AML-193 (cell line): ENCODE data around the gene R3HDM2.

Source experiments
- DNase-seq, 2 experiments: peaks; one replicate each; lab custom pipeline; 2025; lab: John Stamatoyannopoulos, UW

The R3HDM2 gene

GRCh38 chr12:57229046-57229633 is 201.7 kb downstream of the R3HDM2 start:
- peak; percentile 34 to 52 for DNase-seq

GRCh38 chr12:57227315-57228115 is 203.3 kb downstream of the R3HDM2 start:
- DNase-seq = no peak

DNA sequence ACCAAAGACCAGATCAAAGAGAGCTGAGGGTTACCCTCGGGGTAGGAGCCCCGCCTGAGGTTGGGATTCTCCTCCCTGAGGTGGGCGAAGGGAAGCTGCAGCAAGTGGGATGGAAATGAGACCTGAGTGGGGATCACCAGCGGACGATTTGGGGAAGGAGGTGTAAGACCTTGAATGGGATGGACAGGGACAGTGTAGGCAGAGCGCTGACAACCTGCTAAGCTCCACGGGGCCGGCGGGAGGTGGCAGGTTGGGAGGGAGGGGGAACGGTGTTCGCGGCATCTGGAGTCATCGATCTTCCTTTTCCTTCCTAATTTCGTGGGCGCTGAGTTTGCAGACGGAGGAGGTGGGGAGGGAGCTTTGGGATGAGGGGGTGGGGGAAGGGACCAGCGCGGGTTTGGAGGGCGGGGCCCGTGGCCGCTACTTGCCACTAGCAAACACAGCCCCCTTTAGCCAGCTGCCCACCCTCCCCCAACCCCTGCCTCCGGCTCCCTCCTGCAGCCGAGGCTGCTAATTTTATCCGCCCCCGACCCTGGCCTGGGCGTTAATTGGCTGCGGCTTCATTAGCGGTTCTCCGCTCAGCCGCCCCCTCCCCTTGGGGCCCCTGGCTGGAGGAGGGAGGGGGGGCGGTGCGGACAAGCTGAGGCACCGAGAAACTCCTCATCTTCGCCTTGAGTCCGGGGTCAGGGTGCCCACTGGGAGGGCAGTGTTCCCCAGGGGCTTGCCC is 204.1 kb downstream of the R3HDM2 start:
- DNase-seq = no peak

- DNase-seq = no peak
Measured at GRCh38 chr12:57225680-57226210, 205.1 kb downstream of the R3HDM2 start.

DNA sequence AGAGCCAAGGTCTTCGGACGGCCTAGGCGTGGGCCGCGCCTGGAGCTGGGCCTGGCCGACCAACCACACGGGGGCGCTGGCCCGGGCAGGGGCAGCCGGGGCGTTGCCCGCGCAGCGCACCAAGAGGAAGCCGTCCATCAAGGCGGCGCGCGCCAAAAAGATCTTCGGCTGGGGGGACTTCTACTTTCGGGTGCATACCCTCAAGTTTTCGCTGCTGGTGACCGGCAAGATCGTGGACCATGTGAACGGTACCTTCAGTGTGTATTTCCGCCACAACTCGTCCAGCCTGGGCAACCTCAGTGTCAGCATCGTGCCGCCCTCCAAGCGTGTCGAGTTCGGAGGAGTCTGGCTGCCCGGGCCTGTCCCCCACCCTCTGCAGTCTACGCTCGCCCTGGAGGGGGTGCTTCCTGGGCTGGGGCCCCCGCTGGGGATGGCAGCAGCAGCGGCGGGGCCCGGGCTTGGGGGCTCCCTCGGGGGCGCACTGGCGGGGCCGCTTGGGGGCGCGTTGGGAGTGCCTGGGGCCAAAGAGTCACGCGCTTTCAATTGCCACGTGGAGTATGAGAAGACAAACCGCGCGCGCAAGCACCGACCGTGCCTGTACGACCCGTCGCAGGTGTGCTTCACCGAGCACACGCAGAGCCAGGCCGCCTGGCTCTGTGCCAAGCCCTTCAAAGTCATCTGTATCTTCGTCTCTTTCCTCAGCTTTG is 205.7 kb downstream of the R3HDM2 start:
- no peak for DNase-seq

DNA sequence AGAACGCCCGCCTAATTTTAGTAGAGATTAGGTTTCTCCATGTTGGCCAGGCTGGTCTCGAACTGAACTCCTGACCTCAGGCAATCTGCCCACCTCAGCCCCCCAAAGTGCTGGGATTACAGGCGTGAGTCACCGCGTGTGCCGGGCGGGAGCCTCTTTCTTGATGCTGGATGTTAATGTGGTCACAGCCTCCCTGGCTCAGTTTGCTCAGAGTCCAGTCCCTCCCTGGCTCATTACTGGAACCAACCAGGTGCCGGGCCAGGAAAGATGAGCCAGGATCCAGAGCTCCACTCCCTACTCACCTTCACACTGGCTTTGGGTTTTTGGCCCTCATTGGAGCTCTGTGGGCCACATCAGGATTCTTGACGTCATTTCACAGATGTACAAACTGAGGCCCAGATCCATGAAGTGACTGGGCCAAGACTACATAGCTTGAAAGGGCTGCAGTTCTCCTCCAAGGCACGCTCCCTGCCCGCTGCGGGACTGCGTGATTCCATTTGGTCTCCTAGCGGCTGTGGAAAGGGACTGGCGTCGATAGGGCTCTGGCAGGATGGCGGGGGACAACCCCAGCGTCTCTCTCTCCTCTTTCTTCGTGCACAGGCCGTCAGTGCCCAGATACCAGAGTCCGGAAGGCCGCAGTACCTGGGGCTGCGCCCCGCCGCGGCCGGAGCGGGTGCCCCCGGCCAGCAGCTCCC is 206.4 kb downstream of the R3HDM2 start:
- no peak for DNase-seq

DNA sequence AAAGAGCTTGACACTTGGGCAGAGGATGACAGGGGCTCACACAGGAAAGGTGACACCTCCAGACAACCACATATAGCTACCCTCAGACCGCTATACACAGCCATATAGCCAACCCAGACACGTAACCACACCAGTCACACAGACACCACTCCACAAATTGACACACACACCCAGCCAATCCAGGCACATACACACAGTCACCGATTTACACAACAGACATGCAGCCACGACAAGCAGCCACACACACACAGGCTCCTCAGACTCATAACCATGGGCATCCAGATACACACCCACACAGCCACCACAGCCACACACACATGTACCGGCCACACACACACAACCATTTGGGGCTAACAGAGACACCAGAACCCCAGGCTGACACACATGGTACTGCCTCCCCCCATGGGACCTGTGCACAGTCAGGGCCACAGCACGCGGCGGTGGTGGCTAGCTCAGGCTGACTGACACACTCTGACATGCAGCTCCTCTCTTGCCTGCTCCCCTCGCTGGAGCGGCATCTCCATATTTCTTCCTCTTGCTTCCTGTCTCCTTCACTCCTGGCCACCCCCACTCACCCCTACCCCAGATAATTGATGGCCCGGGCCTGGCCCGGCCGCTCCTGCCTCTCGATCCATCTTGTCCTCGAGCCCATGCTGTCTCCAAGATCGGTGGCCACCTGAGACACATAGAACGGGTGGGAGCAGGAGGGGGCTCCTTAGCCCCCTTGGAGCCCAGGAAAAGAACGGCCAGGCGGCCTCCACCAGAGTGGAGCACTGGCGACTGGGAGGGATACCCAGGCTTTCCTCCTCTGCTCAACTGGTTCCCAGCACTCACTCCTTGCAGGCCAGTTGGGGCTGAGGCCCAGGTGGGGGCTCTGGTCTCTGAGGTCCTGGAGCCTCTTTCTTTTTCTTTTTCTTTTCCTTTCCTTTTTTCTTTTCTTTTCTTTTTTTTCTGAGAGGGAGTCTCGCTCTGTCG is 207.4 kb downstream of the R3HDM2 start:
- no peak for DNase-seq

DNA sequence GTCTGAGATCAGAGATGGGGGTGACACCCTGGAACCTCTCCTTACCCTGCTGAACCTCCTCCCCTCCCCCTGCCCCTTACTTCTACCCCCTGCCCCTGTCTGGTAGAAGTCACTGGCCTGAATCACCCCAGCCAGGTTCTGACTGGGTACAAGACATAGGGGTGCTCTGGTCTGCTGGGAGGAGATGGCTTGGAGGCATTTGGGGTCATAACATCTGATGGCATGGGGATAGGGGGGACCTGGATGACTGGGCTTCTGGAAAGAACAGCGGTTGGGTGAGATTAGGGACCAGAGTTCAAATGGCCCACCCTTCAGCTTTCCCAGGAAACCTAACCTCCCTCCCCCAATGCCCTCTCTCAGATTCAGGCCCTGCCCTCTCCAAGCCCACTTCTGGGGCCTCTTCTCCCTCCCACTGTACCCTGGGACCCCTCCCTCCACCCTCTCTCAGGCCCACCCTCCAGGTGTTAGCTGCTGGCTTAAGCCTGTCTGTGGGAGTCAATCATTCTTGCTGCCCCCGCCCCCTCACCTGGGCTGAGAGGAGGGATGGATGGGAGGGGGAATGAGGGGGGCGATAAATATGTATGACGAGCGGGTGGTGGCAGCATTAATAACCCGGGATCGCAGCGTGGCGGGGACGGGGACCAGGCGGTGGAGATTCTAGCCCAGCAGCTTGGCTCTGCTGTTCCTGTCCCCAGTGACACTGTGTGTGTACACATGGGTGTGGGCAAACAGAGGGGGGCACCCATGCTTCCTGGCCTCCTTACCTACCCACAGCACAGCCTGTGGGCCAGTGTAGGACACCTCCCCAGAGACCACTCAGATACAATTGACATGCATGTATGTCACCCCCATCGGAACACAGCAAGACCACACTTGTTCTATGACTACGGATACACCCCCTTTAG is 208.3 kb downstream of the R3HDM2 start:
- no peak for DNase-seq

GRCh38 chr12:57221169-57221917 is 209.5 kb downstream of the R3HDM2 start:
- no peak for DNase-seq

DNA sequence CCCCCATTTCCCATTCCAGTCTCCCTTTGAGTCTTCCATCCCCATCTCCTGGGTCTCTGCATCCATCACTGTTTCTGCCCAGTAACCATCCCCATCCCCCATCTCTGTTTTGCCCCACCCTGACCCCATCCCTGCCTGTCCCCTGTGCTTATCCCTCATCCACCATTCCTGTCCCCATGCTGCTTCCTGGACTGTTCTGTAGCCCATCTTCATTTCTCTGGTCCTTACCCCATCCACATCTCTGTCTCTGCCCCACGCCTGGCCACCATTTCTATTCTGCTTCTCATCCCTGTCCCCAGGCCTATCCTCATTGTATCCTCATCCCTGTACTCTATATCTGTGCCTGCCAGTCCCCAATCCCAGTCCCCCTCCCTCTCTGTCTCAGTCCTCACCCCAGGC is 210.1 kb downstream of the R3HDM2 start:
- DNase-seq = no peak

DNA sequence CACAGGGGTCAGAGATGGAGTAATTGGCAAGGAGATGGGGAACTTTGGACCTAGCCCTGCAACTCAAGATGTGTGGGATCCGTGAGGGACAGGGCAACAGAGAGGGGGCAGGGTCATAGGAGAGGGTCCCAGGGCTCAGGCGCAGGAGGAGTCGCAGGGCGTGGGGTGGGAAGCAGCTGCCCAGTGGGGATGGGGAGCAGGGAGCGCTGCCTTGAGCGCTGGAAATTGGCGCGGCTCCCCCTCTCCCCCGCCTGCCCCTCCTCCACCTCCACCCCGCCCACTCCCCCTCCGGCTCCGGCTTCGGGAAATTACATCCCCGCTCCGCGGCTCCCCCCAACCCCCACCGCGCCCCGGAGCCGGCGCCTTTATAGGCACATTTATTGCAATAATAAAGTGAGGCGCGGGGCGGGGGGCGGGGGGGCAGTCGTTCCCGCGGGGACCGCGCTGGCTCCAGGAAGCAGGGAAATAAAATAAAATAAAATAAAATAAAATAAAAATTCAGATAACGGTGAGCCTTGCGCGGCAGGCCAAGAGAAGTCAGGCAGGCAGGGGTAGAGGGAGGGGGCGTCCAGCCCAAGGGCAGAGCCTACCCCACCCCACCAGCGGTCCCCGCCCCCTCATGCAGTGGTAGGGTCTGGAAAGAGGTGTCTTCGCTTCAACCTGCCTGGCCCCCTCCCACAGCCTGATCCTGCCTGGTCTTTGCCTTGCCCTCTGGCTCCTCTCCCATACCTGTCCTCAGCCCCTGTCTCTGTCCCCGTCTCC is 210.7 kb downstream of the R3HDM2 start:
- DNase-seq = no peak

DNA sequence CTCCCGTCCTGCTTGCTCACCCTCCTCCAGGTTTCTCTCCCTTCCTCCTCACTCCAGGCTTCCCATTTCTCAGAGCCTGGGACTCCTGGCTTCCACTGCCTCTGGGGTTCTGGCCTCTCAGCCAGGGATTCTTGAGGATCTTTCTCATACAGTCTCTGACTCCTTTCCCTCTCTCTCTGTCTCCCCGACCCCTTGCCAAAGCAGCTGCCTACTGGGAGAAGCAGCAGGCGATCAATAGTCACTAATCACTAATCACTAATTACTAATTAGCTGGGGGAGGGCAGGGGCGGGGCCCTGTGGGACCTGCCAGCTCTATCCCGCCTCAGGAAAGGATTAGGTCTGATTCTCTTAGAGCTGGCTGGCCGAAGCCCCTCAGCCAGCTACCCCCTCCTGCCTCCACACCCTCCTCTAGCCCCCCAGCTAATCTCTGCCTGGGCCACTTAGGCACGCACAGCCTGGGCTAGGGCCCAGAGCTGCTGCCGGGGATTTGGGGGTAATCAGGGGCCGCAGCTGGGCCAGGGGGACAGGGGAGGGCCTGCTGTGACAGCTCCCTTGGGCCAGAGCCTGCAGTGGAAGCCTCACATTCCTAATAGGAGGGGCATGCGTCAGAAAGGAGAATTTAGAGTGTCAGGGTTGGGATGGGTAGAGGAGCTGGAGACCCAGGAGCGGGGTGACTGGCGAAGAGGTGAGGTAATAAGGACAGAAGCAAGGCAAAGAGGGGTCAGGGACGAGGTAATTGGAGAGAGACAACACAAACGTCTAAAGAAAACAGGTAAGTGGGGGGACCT is 211.4 kb downstream of the R3HDM2 start:
- no peak for DNase-seq

DNA sequence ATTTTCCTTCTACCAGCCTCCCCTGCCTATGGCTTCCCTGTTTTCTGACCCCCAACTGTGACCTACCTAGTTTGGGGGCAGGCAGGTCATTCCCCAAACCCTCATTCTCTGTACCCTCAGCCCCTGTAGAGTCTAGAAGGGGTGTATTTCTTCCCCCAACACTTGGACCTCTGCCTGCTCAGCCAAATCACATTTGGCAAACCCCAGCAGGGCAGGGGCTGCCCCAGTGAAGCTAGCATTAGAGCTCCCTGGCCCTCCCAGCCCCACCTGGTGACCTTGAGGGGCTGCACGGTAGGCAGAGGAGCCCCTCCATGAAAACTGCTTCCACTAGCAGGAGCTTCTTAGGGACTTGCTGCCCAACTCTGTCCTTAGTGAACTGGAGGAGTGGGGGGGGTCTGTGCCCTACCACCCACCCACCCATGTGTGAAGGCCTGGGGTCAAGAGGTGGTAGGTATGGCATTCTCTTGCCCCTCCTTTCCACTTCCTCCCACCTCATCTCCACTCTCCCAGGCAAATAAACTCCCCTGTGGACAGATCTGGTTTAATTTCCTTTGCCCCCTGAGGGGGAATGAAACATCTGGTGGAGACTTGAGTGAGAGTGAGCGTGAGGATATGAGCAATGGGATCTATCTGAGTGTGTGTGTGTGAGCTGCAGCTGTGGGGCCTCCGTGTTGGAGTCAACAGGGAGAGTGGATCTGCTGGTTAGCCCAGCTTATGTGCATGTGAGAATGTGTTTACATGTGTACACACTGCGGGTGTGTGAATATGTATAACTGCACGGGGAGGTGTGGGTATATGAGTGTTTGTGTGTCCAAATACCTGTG is 212.6 kb downstream of the R3HDM2 start:
- DNase-seq = no peak

DNA sequence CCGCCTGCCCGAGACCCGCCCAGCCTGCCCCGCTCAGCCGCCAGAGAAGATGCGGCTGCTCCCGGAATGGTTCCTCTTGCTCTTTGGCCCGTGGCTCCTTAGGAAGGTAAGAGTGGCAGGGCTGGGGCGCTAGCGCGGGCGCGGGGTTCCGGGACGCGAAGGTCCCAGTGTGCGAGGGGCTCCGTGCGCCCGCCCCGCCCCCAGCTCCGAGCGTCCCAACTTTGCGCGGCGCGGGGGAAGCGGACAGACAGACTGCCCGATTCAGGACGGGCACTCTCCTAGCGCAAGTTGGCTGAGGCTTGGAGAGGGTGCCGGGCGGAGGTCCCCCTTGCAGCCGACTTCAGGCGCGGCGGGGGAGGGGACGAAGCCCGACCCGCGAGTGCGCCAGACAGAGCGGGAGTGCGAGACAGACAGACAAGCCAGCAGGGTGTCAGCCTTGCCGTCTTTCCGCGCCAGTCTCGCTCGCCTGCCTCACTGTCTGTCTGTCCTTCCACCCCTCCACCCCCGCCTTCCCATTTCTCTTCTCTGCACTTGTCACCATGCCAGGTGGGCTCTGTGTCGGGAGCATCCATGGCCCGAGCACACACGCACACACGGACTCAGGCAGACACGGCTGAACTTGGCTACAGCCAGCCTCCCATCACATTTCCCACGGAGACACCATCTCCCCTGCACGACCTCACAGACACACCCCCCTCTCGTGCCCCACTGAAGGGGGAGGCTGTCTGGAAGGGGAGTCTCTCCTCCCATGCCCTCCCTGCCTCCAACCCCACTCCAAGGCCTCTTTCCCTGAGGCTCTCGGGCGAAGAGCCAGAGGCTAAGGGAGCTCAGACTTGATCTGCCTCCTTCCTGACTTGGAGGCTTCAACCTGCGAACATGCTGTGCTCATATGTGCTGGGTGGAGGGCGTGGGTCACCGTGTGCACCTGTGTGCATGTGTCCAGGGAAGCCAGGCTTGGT is 213.6 kb downstream of the R3HDM2 start:
- DNase-seq = no peak
